Measurements from ENCODE around the gene NPC2. TPM values are rescaled to one million over a fixed set of nuclear protein-coding genes. Genes with fewer than 3 reads are reported as not detected.
"Not testable (repeated sequence)": the region's sequence is repeated elsewhere in the genome, so short reads cannot be mapped to it uniquely, and the experiment has no call there.

Gene NPC2
- total and polyA plus RNA-seq, 3 experiments from 2014 or later, result 17.1 to 75.6 (median 18.3) TPM

GRCh38 chr14:74464785-74465184, 28.3 kb downstream of the NPC2 start:
- Histone ChIP-seq H3K27ac (ENCODE audit: low read depth, low read length) (no peak overlapping the region), H3K9me3 (ENCODE audit: low read length) (no peaks in the 10 kb centered on the region), H3K36me3 (ENCODE audit: insufficient read depth, low read length) (no peaks in the 10 kb centered on the region), H3K4me1 (ENCODE audit: insufficient read depth, low read length) (no peaks in the 10 kb centered on the region), H3K4me3 (ENCODE audit: low read length) (no peak overlapping the region), H3K27me3 (ENCODE audit: insufficient read depth, low read length, poor library complexity, severe bottlenecking) (no peaks in the 10 kb centered on the region)
- no peak overlapping the region for H3K4me3 Mint-ChIP-seq
- no peaks in the 10 kb centered on the region for H3K4me1 Mint-ChIP-seq
- H3K9me3 Mint-ChIP-seq, result no peaks in the 10 kb centered on the region
- DNase-seq, result no peak
- H3K27me3 Mint-ChIP-seq, result peaks cover 16 to 18% of the 10 kb centered on the region in 2 donors
- ChIA-PET CTCF (no interaction called here), POLR2A (no interaction called here)
- no peaks in the 10 kb centered on the region for H3K36me3 Mint-ChIP-seq
- H3K27ac Mint-ChIP-seq, result no peak overlapping the region

GRCh38 chr14:74463697-74464096, 29.4 kb downstream of the NPC2 start:
- H3K36me3 ChIP-seq (ENCODE audit: insufficient read depth, low read length), result no peaks in the 10 kb centered on the region
- no peaks in the 10 kb centered on the region for H3K4me1 Mint-ChIP-seq
- H3K4me1 ChIP-seq (ENCODE audit: insufficient read depth, low read length), result no peaks in the 10 kb centered on the region
- no peak overlapping the region for H3K4me3 ChIP-seq (ENCODE audit: low read length)
- H3K4me3 Mint-ChIP-seq, result no peak overlapping the region
- no peak for DNase-seq
- H3K36me3 Mint-ChIP-seq, result no peaks in the 10 kb centered on the region
- CTCF ChIA-PET, result no interaction called here
- no peaks in the 10 kb centered on the region for H3K27me3 ChIP-seq (ENCODE audit: insufficient read depth, low read length, poor library complexity, severe bottlenecking)
- POLR2A ChIA-PET, result no interaction called here
- no peaks in the 10 kb centered on the region for H3K9me3 Mint-ChIP-seq
- no peak overlapping the region for H3K27ac ChIP-seq (ENCODE audit: low read depth, low read length)
- no peaks in the 10 kb centered on the region for H3K9me3 ChIP-seq (ENCODE audit: low read length)
- H3K27ac Mint-ChIP-seq, result no peak overlapping the region
- peaks cover 16 to 22% of the 10 kb centered on the region in 2 donors for H3K27me3 Mint-ChIP-seq

- no peak for DNase-seq
- Mint-ChIP-seq H3K36me3 (no peaks in the 10 kb centered on the region), H3K4me3 (no peak overlapping the region), H3K4me1 (no peaks in the 10 kb centered on the region), H3K9me3 (no peaks in the 10 kb centered on the region), H3K27ac (peak overlapping the region in 1 of 8 donors; percentile 12), H3K27me3 (peaks cover 14 to 22% of the 10 kb centered on the region in 2 donors)
- H3K27ac ChIP-seq (ENCODE audit: low read depth, low read length), result no peak overlapping the region
- H3K4me1 ChIP-seq (ENCODE audit: insufficient read depth, low read length), result no peaks in the 10 kb centered on the region
- no peak overlapping the region for H3K4me3 ChIP-seq (ENCODE audit: low read length)
- POLR2A ChIA-PET, result no interaction called here
- no peaks in the 10 kb centered on the region for H3K36me3 ChIP-seq (ENCODE audit: insufficient read depth, low read length)
- CTCF ChIA-PET, result no interaction called here
- H3K9me3 ChIP-seq (ENCODE audit: low read length), result no peaks in the 10 kb centered on the region
- no peaks in the 10 kb centered on the region for H3K27me3 ChIP-seq (ENCODE audit: insufficient read depth, low read length, poor library complexity, severe bottlenecking)
Measured at GRCh38 chr14:74462993-74463392, 30.1 kb downstream of the NPC2 start.

GRCh38 chr14:74459976-74460375, 33.1 kb downstream of the NPC2 start:
- Mint-ChIP-seq H3K27ac (no peak overlapping the region), H3K9me3 (no peaks in the 10 kb centered on the region), H3K4me3 (no peak overlapping the region), H3K27me3 (peaks cover 22 to 37% of the 10 kb centered on the region in 2 donors), H3K36me3 (no peaks in the 10 kb centered on the region), H3K4me1 (no peaks in the 10 kb centered on the region)
- POLR2A ChIA-PET, result no interaction called here
- no peaks in the 10 kb centered on the region for H3K36me3 ChIP-seq (ENCODE audit: insufficient read depth, low read length)
- H3K27me3 ChIP-seq (ENCODE audit: insufficient read depth, low read length, poor library complexity, severe bottlenecking), result no peaks in the 10 kb centered on the region
- no peak overlapping the region for H3K4me3 ChIP-seq (ENCODE audit: low read length)
- CTCF ChIA-PET, result interaction anchor here (0.6 kb wide), 1 partner anchor 83 kb away, joined by 3 read pairs; no protein-coding TSS in a partner anchor
- H3K27ac ChIP-seq (ENCODE audit: low read depth, low read length), result no peak overlapping the region
- no peaks in the 10 kb centered on the region for H3K4me1 ChIP-seq (ENCODE audit: insufficient read depth, low read length)
- DNase-seq, result no peak
- H3K9me3 ChIP-seq (ENCODE audit: low read length), result no peaks in the 10 kb centered on the region

GRCh38 chr14:74459289-74459946, 33.7 kb downstream of the NPC2 start:
- no peak overlapping the region for H3K27ac Mint-ChIP-seq
- ChIA-PET POLR2A (no interaction called here), CTCF (no interaction called here)
- peaks cover 23 to 37% of the 10 kb centered on the region in 2 donors for H3K27me3 Mint-ChIP-seq
- Histone ChIP-seq H3K4me3 (ENCODE audit: low read length) (no peak overlapping the region), H3K27ac (ENCODE audit: low read depth, low read length) (no peak overlapping the region), H3K4me1 (ENCODE audit: insufficient read depth, low read length) (no peaks in the 10 kb centered on the region), H3K9me3 (ENCODE audit: low read length) (no peaks in the 10 kb centered on the region), H3K36me3 (ENCODE audit: insufficient read depth, low read length) (no peaks in the 10 kb centered on the region), H3K27me3 (ENCODE audit: insufficient read depth, low read length, poor library complexity, severe bottlenecking) (no peaks in the 10 kb centered on the region)
- no peaks in the 10 kb centered on the region for H3K4me1 Mint-ChIP-seq
- no peaks in the 10 kb centered on the region for H3K36me3 Mint-ChIP-seq
- no peak overlapping the region for H3K4me3 Mint-ChIP-seq
- peaks cover 0 to 2% (median 0%) of the 10 kb centered on the region in 5 donors for H3K9me3 Mint-ChIP-seq
- DNase-seq, result no peak

- H3K4me1 ChIP-seq (ENCODE audit: insufficient read depth, low read length), result no peaks in the 10 kb centered on the region
- ChIA-PET CTCF (no interaction called here), POLR2A (no interaction called here)
- H3K4me3 Mint-ChIP-seq, result no peak overlapping the region
- no peaks in the 10 kb centered on the region for H3K27me3 ChIP-seq (ENCODE audit: insufficient read depth, low read length, poor library complexity, severe bottlenecking)
- H3K9me3 Mint-ChIP-seq, result peaks cover 0 to 5% (median 0%) of the 10 kb centered on the region in 5 donors
- H3K36me3 Mint-ChIP-seq, result no peaks in the 10 kb centered on the region
- no peak overlapping the region for H3K27ac Mint-ChIP-seq
- H3K27me3 Mint-ChIP-seq, result peaks cover 18 to 31% of the 10 kb centered on the region in 2 donors
- DNase-seq, result no peak
- no peaks in the 10 kb centered on the region for H3K36me3 ChIP-seq (ENCODE audit: insufficient read depth, low read length)
- H3K4me1 Mint-ChIP-seq, result no peaks in the 10 kb centered on the region
- H3K4me3 ChIP-seq (ENCODE audit: low read length), result no peak overlapping the region
- H3K27ac ChIP-seq (ENCODE audit: low read depth, low read length), result no peak overlapping the region
- H3K9me3 ChIP-seq (ENCODE audit: low read length), result no peaks in the 10 kb centered on the region
Measured at GRCh38 chr14:74457565-74457895, 35.6 kb downstream of the NPC2 start.

GRCh38 chr14:74456684-74457564, 36.2 kb downstream of the NPC2 start:
- H3K27me3 Mint-ChIP-seq, result peaks cover 18 to 31% of the 10 kb centered on the region in 2 donors
- H3K4me1 Mint-ChIP-seq, result no peaks in the 10 kb centered on the region
- Histone ChIP-seq H3K9me3 (ENCODE audit: low read length) (no peaks in the 10 kb centered on the region), H3K4me3 (ENCODE audit: low read length) (no peak overlapping the region), H3K4me1 (ENCODE audit: insufficient read depth, low read length) (no peaks in the 10 kb centered on the region), H3K27me3 (ENCODE audit: insufficient read depth, low read length, poor library complexity, severe bottlenecking) (no peaks in the 10 kb centered on the region), H3K36me3 (ENCODE audit: insufficient read depth, low read length) (no peaks in the 10 kb centered on the region), H3K27ac (ENCODE audit: low read depth, low read length) (no peak overlapping the region)
- no peak overlapping the region for H3K4me3 Mint-ChIP-seq
- no peaks in the 10 kb centered on the region for H3K36me3 Mint-ChIP-seq
- H3K27ac Mint-ChIP-seq, result peak overlapping the region in 1 of 8 donors; percentile 93
- ChIA-PET CTCF (no interaction called here), POLR2A (no interaction called here)
- H3K9me3 Mint-ChIP-seq, result peaks cover 0 to 5% (median 0%) of the 10 kb centered on the region in 5 donors
- no peak for DNase-seq

- H3K4me3 ChIP-seq (ENCODE audit: low read length); H3K4me1 Mint-ChIP-seq; H3K9me3 Mint-ChIP-seq; H3K27ac Mint-ChIP-seq; CTCF ChIA-PET; H3K9me3 ChIP-seq (ENCODE audit: low read length); H3K4me1 ChIP-seq (ENCODE audit: insufficient read depth, low read length); H3K4me3 Mint-ChIP-seq; DNase-seq; H3K27me3 ChIP-seq (ENCODE audit: insufficient read depth, low read length, poor library complexity, severe bottlenecking); H3K36me3 Mint-ChIP-seq; H3K36me3 ChIP-seq (ENCODE audit: insufficient read depth, low read length); H3K27ac ChIP-seq (ENCODE audit: low read depth, low read length); POLR2A ChIA-PET: not testable (repeated sequence)
- H3K27me3 Mint-ChIP-seq, result peaks cover 15 to 17% of the 10 kb centered on the region in 2 donors
Measured at GRCh38 chr14:74454397-74454796, 38.7 kb downstream of the NPC2 start.

Data from CD8-positive, alpha-beta memory T cell (primary cell).